NK-92 treated with Interleukin-12 subunit alpha and Interleukin-12 subunit beta, amount 100 ng/mL, for 24 hours (cell line): ENCODE results near the gene PLCB2.

ENCODE experiments used
- DNase-seq: peaks from one replicate; lab custom pipeline; 2025; lab: John Stamatoyannopoulos, UW

The PLCB2 gene

DNA sequence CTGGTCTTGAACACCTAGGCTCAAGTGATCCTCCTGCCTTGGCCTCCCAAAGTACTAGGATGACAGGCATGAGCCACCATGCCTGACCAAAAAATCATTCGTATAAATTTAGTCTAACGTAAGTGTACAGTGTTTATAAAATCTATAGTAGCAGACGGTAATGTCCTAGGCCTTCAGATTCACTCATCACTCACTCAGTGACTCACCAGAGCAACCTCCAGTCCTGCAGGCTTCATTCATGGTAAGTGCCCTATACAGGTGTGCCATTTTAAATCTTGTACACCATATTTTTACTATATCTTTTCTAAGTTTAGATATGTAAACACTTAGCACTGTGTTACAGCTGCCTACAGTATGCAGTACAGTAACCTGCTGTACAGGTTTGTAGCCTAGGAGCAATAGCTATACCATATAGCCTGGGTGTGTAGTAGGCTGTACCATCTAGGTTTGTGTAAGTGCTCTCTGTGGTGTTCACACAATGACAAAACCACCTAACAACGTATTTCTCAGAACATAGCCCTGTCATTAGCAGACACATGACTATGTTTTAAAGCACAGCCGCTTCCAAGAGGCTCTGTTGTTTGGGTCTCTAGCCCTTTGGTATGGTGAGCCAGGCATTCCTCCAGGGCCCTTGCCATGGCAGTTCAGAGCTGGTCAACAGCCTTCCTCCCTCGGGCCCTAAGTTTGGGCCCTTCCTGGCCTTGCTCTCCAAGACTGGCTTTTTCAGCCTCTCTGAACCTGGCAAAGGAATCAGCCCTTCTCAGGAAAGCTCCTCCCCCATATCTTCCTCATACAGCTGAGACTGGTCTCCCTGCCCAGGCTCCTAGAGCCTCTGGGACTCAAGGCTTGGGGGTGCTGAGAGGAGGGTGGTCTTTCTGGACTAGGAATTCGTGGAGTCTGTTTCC, 34.9 kb upstream of the PLCB2 start:
- no peak for DNase-seq

GRCh38 chr15:40340740-40341400, 33.1 kb upstream of the PLCB2 start, which contains the start of gene CCDC9B:
CCDC9B (minus strand) TSS chr15:40340939; CDS start chr15:40340819, 120 bp downstream.
- no peak for DNase-seq

DNA sequence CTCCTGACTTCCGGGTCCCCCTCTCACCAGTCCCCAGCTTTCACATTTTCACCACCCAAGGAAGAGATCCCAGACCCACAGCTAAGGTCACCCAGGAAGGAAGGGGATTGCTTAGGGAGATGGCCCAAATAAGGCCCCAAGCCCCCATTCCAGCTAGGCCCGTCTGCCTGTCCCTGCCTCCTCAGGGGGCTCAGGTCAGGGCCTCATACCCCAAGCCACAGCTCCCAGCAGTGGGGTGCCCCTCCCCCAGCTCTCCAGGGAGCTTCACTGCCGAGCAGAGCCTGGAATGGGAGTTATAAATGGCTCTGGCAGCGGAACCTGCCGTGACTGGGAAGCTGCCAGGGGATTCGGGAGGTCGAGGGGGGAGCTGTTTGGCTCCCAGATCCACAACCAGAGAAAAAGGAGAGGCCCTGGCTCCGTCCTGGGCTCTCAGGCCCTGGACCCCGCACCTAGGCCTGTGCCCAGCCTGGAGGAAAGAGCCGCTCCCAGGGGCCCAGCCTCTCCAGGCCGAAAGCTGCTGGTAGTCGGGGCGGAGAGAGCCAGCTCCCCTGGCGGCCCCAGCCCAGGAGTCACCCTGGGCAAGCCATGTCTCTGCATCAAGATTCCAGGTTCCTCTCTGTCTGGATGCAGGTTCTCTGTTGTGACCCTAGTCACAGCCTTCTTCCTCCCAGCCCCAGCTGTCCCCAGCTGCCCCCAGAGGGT, 32.5 kb upstream of the PLCB2 start:
- no peak for DNase-seq

- no peak for DNase-seq
Measured at GRCh38 chr15:40339621-40339945, 31.8 kb upstream of the PLCB2 start.

DNA sequence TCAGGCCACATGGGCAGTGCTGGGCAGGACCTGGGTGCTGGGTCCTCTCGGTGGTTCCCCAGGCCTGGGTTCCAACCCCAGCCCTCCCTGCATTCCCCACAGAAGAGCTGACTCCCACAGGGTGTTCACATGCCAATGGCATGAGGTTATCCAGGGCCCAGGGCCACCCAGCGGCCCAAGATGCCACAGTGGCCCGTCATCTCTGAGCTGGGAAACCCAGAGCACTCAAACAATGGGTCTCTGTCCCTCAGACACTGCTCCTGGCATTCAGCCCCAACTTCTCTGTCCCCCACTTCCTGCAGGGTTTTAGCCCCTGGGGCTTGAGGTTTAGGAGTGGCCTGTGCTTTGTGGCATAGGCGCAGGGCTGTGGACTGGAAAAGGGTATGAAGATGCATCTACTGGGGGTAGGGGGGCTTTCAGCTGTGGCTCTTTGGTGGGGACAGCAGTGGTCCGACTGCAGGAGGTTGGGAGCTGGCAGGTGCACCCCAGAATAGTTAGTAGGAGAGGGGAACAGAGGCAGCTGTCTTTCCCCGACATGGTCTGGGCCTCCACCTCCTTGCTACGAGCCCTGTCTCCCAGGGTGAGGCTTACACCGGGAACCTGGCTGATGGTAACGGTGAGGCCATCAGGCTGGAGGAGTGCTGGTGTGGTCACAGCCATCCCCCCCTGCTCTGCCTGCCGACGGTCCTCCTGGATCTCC, 31.3 kb upstream of the PLCB2 start:
- no peak for DNase-seq

DNA sequence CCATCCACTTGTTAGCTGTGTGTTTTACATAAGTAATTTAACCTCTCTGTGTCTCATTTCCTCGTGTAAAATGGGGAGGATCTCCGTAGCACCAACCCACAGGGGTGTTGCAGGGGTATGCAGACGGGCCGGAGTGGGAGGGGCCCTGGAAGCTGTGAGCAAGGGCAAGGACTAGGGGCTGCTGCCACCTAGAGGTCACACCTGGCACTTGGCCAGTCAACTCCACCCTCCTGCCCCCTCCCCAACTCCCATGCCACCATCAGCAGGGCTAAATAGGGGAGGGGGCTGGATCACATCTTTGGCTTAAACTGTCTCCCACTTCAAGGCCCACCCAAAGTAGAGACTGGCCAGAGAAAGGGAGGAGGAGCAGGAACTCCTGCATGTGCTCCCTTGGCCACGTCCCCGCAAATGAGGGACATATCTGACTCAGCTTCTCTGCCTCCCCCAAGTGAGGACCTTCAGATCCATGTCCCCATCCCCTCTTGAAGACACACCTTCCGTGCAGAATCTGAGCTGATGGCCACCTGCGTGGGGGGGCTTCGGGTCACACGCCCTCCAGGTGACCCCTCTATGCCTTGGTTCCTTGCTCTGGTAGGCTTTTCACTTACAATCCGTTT, 30.4 kb upstream of the PLCB2 start:
- DNase-seq, result peak; percentile 66

DNA sequence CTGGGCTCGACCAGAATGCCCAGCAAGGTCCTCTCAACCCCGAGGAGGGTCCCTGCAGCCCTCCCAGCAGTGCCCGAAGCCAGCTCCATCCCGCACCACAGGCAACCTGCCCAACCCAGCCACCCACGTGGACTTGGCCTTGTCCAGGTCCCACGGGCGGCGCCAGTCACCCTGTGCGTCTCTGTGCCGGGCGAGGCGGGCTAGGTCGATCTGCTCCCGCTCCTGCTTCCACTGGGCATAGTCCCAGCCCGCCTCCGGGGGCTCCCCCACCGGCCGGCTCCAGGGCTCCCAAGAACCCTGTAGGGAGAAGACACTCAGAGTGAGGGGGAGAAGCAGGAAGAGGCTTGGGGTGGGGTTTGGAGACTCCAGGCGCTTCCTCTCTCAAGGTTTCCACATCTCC, 29.9 kb upstream of the PLCB2 start:
- no peak for DNase-seq

- DNase-seq, result no peak
Measured at GRCh38 chr15:40336744-40337122, 29.0 kb upstream of the PLCB2 start.

DNA sequence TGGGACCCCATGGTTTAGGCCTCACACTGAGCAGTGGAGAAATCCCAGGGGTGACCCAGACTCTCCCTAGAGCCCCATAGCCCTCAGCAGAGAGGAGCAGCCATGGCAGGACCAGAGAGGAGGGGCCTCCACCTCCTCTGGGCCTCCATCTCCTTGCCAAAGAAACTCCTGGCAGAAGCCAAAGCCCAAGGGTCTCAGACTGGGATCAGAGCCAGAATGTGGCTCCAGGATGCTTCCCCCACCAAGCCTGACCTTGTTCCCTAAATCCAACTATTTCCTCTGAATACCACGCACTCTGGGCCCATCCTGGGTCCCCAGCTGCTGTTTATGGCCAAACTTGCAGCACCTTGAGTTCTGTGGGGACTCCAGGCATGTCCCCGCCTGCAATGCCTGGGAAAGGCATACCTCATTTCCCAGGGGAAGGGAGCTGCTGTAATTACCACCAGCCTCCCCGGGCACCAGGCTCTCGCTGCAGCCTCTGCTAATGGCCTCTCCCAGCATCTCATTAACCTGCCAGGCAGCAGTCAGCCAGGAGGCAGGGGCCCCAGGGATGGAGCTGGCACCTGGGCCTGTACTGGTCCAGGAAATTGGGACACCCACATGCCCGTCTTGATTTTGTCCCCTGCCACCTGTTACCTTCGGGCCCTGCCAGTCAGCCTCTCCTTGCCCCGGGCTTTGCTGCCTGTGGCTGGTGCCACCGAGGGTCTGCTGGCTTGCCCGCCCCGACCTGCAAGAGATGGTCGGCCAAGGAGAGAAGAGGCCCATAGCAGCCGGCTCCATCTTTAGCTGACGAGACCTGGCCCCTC, 28.4 kb upstream of the PLCB2 start:
- DNase-seq, result no peak

DNA sequence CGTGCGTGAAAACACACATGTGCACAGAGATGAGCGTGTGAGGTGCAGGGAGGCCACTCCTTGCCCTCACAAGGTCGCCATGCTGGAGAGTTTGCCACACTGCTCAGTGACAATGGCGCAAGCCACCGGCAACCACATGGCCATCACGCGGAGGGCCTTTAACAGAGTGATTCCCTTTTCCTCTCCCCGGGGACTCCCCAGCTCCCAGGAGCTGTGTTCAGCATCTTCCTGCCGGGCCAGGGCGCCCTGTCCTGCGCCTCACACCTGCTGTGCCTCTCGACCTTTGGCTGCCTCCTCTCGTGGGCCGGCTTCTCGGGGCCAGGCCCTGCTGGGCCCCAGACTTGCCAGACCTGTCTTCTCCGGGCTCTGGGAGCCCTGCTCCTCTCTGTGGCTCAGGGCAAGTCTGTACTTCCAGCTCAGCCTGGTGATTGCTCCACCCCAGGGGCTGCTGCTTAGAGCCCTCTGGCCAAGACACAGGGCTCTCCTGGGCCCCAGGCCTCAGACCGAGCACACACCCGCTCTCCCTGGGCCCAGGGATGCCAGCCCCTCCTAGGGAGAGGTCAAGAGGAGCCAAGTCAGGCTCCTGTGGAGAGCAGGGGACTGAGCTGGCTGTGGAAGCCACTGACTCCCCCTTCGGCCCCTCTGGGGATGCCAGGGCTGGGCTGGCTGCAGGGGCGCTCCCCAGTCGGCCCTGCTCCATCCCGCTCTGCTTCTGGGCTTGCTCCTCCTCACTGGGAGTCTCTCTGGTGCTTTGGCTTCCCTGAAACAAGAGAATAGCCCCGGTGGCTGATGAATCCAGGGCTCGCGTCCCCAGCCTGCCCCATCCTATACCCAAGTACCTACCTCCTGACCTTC, 27.4 kb upstream of the PLCB2 start:
- DNase-seq, result no peak

- no peak for DNase-seq
Measured at GRCh38 chr15:40334541-40334940, 26.8 kb upstream of the PLCB2 start.

- no peak for DNase-seq
Measured at GRCh38 chr15:40333922-40334492, 26.3 kb upstream of the PLCB2 start.

- DNase-seq, result no peak
Measured at GRCh38 chr15:40332113-40332781, 24.5 kb upstream of the PLCB2 start.

DNA sequence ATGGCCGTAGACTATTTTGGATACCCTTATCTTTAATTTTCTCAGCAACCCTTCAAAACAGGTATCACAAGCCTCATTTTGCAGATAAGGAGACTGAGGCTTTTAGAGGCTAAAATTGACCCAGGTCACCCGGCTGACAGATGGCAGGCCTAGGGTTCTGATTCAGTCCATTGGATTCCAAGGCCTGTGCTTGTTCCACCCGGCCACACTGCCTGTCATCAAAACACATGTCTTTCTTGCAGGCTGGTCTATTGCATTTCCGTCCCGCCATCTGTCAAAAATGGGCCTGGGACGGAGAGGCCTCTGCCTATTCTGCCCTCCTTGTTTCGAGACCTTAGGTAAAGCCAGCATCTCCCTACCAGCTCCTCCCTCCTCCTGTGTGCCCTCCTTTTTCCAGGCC, 23.9 kb upstream of the PLCB2 start:
- DNase-seq, result no peak

GRCh38 chr15:40331026-40331425, 23.3 kb upstream of the PLCB2 start:
- no peak for DNase-seq

DNA sequence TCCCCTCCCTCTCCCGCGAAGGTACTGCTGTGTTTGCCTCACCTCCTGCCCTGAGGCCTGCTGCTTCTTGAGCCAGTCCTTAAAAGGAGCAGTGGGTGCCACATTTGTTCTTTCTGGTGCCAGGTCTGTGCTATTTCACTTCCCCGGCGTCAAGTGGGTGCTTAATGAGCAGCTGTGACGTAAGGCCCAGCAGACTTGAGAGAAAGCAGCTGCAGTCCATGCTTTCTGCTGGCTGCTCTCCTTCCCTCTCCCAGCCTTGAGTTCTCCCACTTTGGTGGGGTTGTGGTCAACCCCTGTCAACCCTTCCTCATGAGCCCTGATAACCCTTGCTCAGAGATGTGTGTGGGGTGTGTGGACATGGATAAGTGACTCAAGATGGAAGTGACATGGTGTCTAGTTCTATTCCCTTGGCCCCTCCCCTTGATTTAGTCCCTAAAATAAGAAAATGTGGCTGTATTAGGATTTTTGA, 22.7 kb upstream of the PLCB2 start:
- DNase-seq, result no peak

GRCh38 chr15:40329804-40330203, 22.1 kb upstream of the PLCB2 start:
- DNase-seq, result no peak

- no peak for DNase-seq
Measured at GRCh38 chr15:40328751-40329150, 21.0 kb upstream of the PLCB2 start.

DNA sequence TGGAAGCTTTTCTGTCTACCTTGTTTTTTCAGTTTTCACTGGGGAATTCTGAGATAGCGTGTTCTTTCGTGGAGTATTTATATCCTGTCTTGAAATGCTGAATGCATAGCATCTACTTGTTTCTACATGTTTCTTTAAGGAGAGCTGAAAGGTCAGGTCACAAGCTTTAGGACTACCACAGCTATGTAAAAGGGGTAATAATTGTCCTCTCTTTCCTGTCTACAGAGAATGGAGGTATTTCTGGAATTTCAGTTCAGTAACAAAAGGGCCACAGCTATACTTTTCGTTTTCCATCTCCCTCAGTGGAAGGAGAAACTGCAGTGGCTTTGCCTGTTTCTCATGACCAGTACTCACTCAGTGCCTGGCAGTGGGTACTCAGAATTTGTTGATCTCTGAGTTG, 20.4 kb upstream of the PLCB2 start:
- no peak for DNase-seq
